ENCODE measurements around the gene PHLDB3.
"Not testable (repeated sequence)": the region's sequence is repeated elsewhere in the genome, so short reads cannot be mapped to it uniquely, and the experiment has no call there.

PHLDB3 gene

GRCh38 chr19:43504426-43505185 is at the start of gene PHLDB3:
TSS of gene PHLDB3 (minus strand) at chr19:43504746. CDS start at chr19:43504118, 628 bp downstream.
- peak; percentile 27 for DNase-seq

- no peak for DNase-seq
Measured at GRCh38 chr19:43553656-43554055, 49.1 kb upstream of the PHLDB3 start.

DNA sequence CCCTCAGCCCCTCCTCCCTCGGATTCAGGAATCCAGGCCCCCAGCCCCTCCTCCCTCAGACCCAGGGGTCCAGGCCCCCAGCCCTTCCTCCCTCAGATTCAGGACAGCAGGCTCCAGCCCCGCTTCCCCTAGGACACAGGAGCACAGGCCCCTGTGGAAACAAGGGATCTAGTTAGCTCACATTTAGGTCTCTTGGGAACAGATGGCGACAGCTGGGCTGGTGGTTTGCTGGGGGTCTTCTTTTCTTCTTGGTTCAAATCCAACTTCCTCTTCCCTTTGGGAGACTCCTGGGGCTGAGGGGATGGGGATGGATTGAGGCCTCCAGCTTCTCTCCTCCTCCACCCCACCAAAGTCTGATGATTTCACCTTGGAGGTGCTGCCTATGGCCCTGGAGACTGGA is 48.1 kb upstream of the PHLDB3 start:
- DNase-seq: no peak

DNA sequence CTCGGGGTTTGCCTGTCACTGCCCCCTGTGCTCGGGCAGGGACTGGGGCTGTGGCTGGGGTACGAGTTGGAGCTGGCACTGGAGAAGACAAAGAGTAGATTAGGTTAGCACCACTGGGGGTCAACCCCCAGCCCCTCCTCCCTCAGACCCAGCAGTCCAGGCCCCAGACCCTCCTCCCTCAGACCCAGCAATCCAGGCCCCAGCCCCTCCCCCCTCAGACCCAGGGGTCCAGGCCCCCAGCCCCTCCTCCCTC is 47.6 kb upstream of the PHLDB3 start:
- no peak for DNase-seq

GRCh38 chr19:43551399-43552197 is 47.1 kb upstream of the PHLDB3 start:
- DNase-seq: no peak

GRCh38 chr19:43548706-43549105 is 44.2 kb upstream of the PHLDB3 start:
- DNase-seq: no peak

DNA sequence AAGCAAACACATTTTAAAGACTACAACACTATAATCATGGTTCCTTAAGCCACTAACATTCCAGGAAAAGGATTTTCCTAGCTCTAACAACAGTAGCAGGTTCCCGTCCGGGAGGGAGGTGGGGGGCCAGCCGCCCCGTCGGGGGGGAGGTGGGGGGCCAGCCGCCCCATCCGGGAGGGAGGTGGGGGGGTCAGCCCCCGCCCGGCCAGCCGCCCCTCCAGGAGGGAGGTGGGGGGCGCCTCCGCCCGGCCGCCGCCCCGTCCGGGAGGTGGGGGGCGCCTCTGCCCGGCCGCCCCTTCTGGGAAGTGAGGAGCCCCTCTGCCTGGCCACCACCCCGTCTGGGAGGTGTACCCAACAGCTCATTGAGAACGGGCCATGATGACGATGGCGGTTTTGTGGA is 43.4 kb upstream of the PHLDB3 start:
- DNase-seq: not testable (repeated sequence)

DNA sequence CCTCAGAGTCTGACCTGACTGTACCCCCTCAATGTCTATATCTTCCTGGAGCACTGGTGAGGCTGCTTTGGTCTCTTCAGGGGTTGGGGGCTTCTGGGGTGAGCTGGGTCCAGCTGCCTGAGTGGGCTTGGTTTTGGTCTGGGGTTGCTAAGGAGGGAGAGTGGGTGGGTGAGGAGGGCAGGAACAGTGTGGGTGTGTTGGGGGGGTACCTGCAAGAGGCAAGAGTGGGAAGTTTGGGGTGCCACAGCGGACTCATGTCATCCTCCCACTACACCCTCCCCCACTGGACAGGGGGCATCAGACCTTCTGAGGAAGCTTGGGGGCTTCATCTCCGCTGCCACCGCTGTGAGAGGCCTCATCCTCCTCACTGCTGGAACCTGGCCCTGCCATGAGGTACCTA is 42.0 kb upstream of the PHLDB3 start:
- no peak for DNase-seq

GRCh38 chr19:43545981-43546380 is 41.4 kb upstream of the PHLDB3 start:
- DNase-seq: no peak

GRCh38 chr19:43545276-43545675 is 40.7 kb upstream of the PHLDB3 start:
- no peak for DNase-seq

DNA sequence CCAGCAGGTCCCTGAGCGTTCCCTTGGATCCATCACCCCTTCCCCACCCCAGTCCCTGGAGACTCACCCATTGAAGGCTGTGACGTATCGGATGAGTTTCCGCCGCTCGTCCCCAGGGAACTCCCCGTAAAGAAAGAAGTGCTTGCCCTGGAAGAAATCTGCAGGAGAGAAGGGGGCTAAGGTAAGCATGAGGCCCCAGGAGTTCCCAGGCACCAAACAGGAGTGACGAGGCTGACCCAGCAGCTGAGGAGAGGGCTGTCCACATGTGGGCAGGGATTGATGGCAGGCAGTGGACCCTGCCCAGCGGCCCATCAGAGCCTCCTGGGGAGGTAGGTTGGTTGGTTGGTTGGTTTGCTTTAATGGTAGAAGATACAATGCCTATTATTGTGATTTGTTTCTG is 39.5 kb upstream of the PHLDB3 start:
- no peak for DNase-seq

DNA sequence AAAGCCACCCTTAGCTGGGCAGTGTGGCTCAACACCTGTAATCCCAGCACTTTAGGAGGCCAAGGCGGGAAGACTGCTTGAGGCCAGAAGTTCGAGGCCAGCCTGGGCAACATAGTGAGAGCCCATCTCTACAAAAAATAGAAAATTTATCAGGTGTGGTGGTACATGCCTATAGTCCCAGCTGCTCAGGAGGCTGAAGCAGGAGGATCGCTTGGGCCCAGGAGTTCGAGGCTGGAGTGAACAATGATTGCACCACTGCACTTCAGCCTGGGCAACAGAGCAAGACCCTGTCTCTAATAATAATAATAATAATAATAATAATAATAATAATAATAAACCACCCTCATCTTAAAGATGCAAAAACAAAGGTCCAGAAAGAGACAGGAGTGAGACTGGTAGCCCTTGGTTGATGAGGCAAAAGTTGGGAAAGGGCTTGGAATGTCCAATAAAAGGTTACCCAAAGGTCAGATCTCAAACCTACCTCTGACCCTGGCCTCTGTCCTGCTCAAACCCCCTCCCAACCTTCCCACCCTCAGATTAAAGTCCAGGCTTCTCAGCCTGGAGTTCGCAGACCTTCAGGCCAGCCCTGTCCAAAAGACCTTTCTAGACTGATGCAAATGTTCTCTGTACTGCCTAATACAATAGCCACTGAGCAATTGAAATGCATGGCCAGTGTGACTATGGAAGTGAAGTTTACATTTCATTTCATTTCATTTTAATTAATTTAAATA is 37.5 kb upstream of the PHLDB3 start:
- no peak for DNase-seq

DNA sequence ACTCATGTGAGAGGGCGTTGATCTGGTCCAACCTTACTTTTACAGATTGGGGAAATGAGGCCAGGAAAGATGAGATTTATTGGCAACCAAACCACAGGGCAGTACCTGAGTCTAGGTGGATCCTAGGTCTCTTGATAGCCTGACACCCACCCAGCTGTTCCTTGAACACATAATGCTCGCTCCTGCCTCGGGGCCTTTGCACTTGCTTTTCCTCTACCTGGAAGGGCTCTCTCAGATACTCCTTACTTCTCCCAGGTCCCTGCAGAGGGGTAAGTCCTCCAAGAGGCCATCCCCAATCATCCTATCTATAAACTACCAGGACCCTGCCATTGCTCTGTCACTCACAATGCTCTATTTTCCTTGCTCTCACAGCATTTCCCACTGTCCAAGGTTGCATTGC is 35.8 kb upstream of the PHLDB3 start:
- no peak for DNase-seq

GRCh38 chr19:43538922-43539321 is 34.4 kb upstream of the PHLDB3 start:
- DNase-seq: no peak

- DNase-seq: no peak
Measured at GRCh38 chr19:43534816-43535761, 30.5 kb upstream of the PHLDB3 start.

DNA sequence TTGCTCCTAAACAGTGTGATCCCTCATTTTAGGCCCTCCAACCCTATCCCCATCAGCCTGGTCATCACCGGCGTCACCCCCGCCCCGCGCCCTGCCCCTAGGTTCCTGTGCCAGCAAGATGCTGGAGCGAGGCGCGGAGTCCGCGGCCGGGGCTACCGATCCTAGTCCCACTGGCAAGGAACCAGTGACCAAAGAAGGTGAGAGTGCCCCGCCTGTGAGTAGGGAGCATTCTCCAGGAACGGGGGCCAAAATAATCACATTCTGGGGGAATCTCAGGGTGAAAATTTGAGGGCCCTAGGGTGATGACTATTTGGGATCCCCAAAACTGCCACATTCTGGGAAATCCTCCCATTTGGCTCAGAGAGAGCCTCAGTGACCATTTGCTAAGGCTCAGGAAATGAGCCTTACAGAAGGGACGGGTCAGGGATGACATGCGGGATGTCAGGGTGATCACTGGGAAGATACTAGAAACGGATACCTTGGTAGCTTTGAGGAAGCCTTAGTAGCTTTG is 29.8 kb upstream of the PHLDB3 start:
- DNase-seq: no peak

GRCh38 chr19:43533546-43534304 is 29.2 kb upstream of the PHLDB3 start:
- DNase-seq: peak; percentile 80

DNA sequence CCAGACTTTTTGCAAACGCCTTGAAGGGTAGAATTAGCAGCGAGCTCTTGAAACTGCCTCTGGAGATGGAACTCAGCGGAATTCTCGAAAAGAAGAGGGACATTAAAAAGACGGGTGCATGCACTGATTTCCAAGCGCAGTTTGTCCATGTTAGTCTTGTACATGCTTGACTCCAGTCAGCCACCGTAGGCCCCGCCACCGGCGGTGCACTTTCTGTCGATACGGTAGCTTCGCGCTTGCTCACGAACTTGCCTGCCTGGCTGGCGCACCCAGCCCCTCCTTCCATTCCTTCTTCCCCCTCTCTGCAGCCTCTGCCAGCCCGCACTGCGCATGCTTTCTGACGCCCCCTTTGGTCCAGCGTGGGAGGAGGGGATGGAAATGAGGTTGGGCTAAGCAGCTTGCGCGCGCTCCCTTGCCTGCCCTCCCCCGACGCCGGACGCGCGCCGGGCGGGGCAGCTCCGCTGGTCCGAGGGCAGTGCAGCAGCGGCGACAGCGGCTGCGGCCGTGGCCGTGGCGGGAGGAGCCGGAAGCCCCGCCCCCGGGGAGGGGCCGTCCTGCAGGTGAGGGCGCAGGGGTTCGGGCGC is 28.5 kb upstream of the PHLDB3 start, which contains the start of gene ZNF575:
Gene ZNF575, plus strand, starts transcription at position 227 of the 584 bp plus-strand sequence. CDS start 1,235 bp downstream, outside the sequence.
- DNase-seq: peak; percentile 87

DNA sequence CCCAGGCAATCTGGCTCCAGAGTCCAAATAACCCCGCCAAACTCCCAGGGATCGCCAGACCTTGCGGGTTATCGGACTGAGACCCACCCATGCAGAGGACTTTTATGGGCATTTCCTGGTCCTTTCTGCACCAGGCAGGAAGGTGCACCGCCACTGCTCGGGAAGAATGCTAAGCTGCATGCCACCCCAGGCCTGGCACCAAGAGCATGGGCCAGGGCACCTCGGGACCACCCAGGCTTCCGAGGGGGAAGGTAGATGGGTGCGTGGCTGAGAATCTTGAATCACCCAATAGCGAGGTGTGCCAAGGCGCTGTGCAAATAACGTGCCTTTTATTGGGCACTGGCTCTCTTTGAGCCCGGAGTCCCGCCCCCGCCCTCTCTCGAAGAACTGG is 28.0 kb upstream of the PHLDB3 start:
- no peak for DNase-seq

DNA sequence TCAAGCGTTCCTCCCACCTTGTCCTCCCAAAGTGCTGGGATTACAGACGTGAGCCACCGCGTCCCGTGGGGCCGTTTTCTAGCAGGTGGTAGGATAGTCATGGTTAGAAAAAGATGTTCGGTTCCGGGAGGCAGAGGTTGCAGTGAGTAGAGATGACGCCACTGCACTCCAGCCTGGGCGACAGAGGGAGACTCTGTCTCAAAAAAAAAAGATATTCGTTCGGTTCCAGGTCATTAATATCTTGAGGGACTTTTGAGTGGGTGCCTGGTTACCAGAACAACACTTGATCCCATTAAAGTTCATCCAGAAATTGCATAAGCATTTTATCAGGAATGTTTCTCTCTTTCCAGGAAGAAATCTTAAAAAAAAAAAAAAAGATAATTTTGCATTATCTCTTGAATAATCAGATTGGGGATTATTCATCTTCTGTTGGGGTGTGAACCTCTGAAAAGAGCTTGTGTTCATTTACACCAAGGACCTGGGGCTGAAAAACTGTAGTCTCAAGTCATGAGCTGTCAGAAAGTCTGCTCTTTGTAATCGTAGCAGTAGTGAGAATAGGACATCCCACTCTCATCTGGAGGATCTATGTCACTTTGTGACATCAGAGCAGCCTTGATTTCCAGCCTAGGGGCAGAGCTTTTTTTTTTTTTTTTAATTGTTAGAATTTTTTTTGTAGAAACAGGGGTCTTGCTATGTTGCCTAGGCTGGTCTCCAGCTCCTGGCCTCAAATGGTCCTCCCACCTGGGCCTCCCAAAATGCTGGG is 23.5 kb upstream of the PHLDB3 start:
- peak; percentile 72 for DNase-seq
